ENCODE results near the gene VDAC2. TPM values are rescaled to one million over a fixed set of nuclear protein-coding genes. Genes with fewer than 3 reads are reported as not detected.
"Not testable (repeated sequence)": the region's sequence is repeated elsewhere in the genome, so short reads cannot be mapped to it uniquely, and the experiment has no call there.

VDAC2 gene
- total RNA-seq, 1 donor from 2014 or later = 236 TPM

DNA sequence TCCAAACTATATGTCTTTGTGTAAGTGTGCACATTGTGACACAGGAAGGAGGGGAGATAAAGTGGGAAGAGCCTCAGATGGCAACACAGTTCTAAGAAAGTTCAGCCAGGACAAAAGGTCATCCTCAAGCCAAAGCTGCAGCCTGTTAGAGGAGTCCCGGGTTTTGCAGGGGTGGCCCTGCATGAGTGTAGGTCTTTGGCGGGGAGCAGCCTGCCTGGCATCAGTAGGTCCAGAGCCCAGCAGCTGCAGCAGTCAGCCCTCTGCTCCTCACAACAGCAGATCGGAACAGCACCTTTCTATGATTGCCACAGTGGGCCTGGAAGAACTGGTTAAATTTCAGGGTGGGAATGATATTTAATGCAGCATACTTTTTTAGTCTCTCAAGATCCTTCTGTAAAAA lies 13.5 kb upstream of the VDAC2 start:
- Histone ChIP-seq H3K9ac (ENCODE audit: low read depth in 1 of 3, low read length in 3 of 3) (no peak overlapping the region), H3K4me3 (ENCODE audit: low read length in 3 of 3) (no peak overlapping the region), H3K27me3 (ENCODE audit: control insufficient read depth in 3 of 3, insufficient read depth in 3 of 3, low read length in 3 of 3) (no peaks in the 10 kb centered on the region), H3K27ac (ENCODE audit: low read depth, low read length) (no peak overlapping the region), H3K9me3 (ENCODE audit: control insufficient read depth in 3 of 3, low read length in 3 of 3) (no peaks in the 10 kb centered on the region), H3K4me1 (ENCODE audit: control insufficient read depth in 3 of 3, insufficient read depth in 3 of 3, low read length in 3 of 3) (peaks cover 0 to 3% (median 0%) of the 10 kb centered on the region in 3 donors), H3K36me3 (ENCODE audit: control insufficient read depth in 3 of 3, insufficient read depth in 3 of 3, low read length in 3 of 3) (peaks cover 0 to 6% (median 0%) of the 10 kb centered on the region in 3 donors)

- H3K4me1 ChIP-seq (ENCODE audit: control insufficient read depth in 3 of 3, insufficient read depth in 3 of 3, low read length in 3 of 3) = peaks cover 2 to 7% (median 7%) of the 10 kb centered on the region in 3 donors
- no peak overlapping the region for H3K27ac ChIP-seq (ENCODE audit: low read depth, low read length)
- no peak overlapping the region for H3K4me3 ChIP-seq (ENCODE audit: low read length in 3 of 3)
- H3K9me3 ChIP-seq (ENCODE audit: control insufficient read depth in 3 of 3, low read length in 3 of 3) = no peaks in the 10 kb centered on the region
- H3K9ac ChIP-seq (ENCODE audit: low read depth in 1 of 3, low read length in 3 of 3) = no peak overlapping the region
- peaks cover 0 to 5% (median 0%) of the 10 kb centered on the region in 3 donors for H3K36me3 ChIP-seq (ENCODE audit: control insufficient read depth in 3 of 3, insufficient read depth in 3 of 3, low read length in 3 of 3)
- no peaks in the 10 kb centered on the region for H3K27me3 ChIP-seq (ENCODE audit: control insufficient read depth in 3 of 3, insufficient read depth in 3 of 3, low read length in 3 of 3)
Observed at GRCh38 chr10:75197906-75198305, 12.7 kb upstream of the VDAC2 start.

GRCh38 chr10:75199949-75200348 lies 10.6 kb upstream of the VDAC2 start:
- not testable (repeated sequence) for H3K4me3 ChIP-seq (ENCODE audit: low read length in 3 of 3); H3K9me3 ChIP-seq (ENCODE audit: control insufficient read depth in 3 of 3, low read length in 3 of 3); H3K9ac ChIP-seq (ENCODE audit: low read depth in 1 of 3, low read length in 3 of 3); H3K27me3 ChIP-seq (ENCODE audit: control insufficient read depth in 3 of 3, insufficient read depth in 3 of 3, low read length in 3 of 3); H3K27ac ChIP-seq (ENCODE audit: low read depth, low read length); H3K36me3 ChIP-seq (ENCODE audit: control insufficient read depth in 3 of 3, insufficient read depth in 3 of 3, low read length in 3 of 3)
- H3K4me1 ChIP-seq (ENCODE audit: control insufficient read depth in 3 of 3, insufficient read depth in 3 of 3, low read length in 3 of 3) = peaks cover 5 to 12% (median 8%) of the 10 kb centered on the region in 3 donors

- no peak overlapping the region for H3K4me3 ChIP-seq (ENCODE audit: low read length in 3 of 3)
- no peak overlapping the region for H3K27ac ChIP-seq (ENCODE audit: low read depth, low read length)
Observed at GRCh38 chr10:75201793-75202307, 8.7 kb upstream of the VDAC2 start.

GRCh38 chr10:75202321-75203045 lies 8.1 kb upstream of the VDAC2 start:
- no peaks in the 10 kb centered on the region for H3K36me3 ChIP-seq (ENCODE audit: control insufficient read depth in 3 of 3, insufficient read depth in 3 of 3, low read length in 3 of 3)
- H3K9me3 ChIP-seq (ENCODE audit: control insufficient read depth in 3 of 3, low read length in 3 of 3) = no peaks in the 10 kb centered on the region
- peaks cover 5 to 12% (median 9%) of the 10 kb centered on the region in 3 donors for H3K4me1 ChIP-seq (ENCODE audit: control insufficient read depth in 3 of 3, insufficient read depth in 3 of 3, low read length in 3 of 3)
- H3K27me3 ChIP-seq (ENCODE audit: control insufficient read depth in 3 of 3, insufficient read depth in 3 of 3, low read length in 3 of 3) = no peaks in the 10 kb centered on the region
- H3K27ac ChIP-seq (ENCODE audit: low read depth, low read length) = no peak overlapping the region
- H3K9ac ChIP-seq (ENCODE audit: low read depth in 1 of 3, low read length in 3 of 3) = no peak overlapping the region
- H3K4me3 ChIP-seq (ENCODE audit: low read length in 3 of 3) = no peak overlapping the region

More at GRCh38 chr10:75201793-75202307, 8.7 kb upstream of the VDAC2 start:
- H3K36me3 ChIP-seq (ENCODE audit: control insufficient read depth in 3 of 3, insufficient read depth in 3 of 3, low read length in 3 of 3) = no peaks in the 10 kb centered on the region
- no peaks in the 10 kb centered on the region for H3K9me3 ChIP-seq (ENCODE audit: control insufficient read depth in 3 of 3, low read length in 3 of 3)
- H3K9ac ChIP-seq (ENCODE audit: low read depth in 1 of 3, low read length in 3 of 3) = no peak overlapping the region
- no peaks in the 10 kb centered on the region for H3K27me3 ChIP-seq (ENCODE audit: control insufficient read depth in 3 of 3, insufficient read depth in 3 of 3, low read length in 3 of 3)
- peaks cover 5 to 12% (median 8%) of the 10 kb centered on the region in 3 donors for H3K4me1 ChIP-seq (ENCODE audit: control insufficient read depth in 3 of 3, insufficient read depth in 3 of 3, low read length in 3 of 3)

- H3K9me3 ChIP-seq (ENCODE audit: control insufficient read depth in 3 of 3, low read length in 3 of 3); H3K27ac ChIP-seq (ENCODE audit: low read depth, low read length); H3K4me3 ChIP-seq (ENCODE audit: low read length in 3 of 3); H3K36me3 ChIP-seq (ENCODE audit: control insufficient read depth in 3 of 3, insufficient read depth in 3 of 3, low read length in 3 of 3); H3K27me3 ChIP-seq (ENCODE audit: control insufficient read depth in 3 of 3, insufficient read depth in 3 of 3, low read length in 3 of 3); H3K9ac ChIP-seq (ENCODE audit: low read depth in 1 of 3, low read length in 3 of 3): not testable (repeated sequence)
- peaks cover 10 to 16% (median 14%) of the 10 kb centered on the region in 3 donors for H3K4me1 ChIP-seq (ENCODE audit: control insufficient read depth in 3 of 3, insufficient read depth in 3 of 3, low read length in 3 of 3)
Observed at GRCh38 chr10:75203046-75203620, 7.5 kb upstream of the VDAC2 start.

- Histone ChIP-seq H3K27me3 (ENCODE audit: control insufficient read depth in 3 of 3, insufficient read depth in 3 of 3, low read length in 3 of 3) (no peaks in the 10 kb centered on the region), H3K4me3 (ENCODE audit: low read length in 3 of 3) (no peak overlapping the region), H3K4me1 (ENCODE audit: control insufficient read depth in 3 of 3, insufficient read depth in 3 of 3, low read length in 3 of 3) (peaks cover 13 to 19% (median 18%) of the 10 kb centered on the region in 3 donors), H3K27ac (ENCODE audit: low read depth, low read length) (no peak overlapping the region), H3K9me3 (ENCODE audit: control insufficient read depth in 3 of 3, low read length in 3 of 3) (no peaks in the 10 kb centered on the region), H3K36me3 (ENCODE audit: control insufficient read depth in 3 of 3, insufficient read depth in 3 of 3, low read length in 3 of 3) (no peaks in the 10 kb centered on the region), H3K9ac (ENCODE audit: low read depth in 1 of 3, low read length in 3 of 3) (no peak overlapping the region)
Observed at GRCh38 chr10:75203724-75204123, 6.9 kb upstream of the VDAC2 start.

DNA sequence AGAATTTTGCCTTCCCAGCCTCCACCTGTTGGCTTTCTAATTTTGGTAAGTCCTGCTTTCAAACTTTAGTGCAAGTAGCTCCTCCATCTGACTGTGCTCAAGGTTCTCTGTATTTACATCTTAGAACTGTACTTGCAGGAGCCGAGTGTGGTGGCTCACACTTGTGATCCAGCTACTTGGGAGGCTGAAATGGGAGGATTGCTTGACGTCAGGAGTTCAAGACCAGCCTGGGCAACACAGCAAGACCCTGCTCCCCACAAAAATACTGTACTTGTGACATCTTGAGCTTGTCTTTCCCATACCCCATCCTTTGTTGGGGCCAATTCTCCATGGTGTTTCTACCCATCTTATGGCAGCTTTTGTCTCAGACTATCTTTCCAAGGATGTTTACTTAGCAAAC lies 4.7 kb upstream of the VDAC2 start:
- Histone ChIP-seq H3K27me3 (ENCODE audit: control insufficient read depth in 3 of 3, insufficient read depth in 3 of 3, low read length in 3 of 3) (no peaks in the 10 kb centered on the region), H3K9me3 (ENCODE audit: control insufficient read depth in 3 of 3, low read length in 3 of 3) (no peaks in the 10 kb centered on the region), H3K27ac (ENCODE audit: low read depth, low read length) (no peak overlapping the region), H3K9ac (ENCODE audit: low read depth in 1 of 3, low read length in 3 of 3) (no peak overlapping the region), H3K36me3 (ENCODE audit: control insufficient read depth in 3 of 3, insufficient read depth in 3 of 3, low read length in 3 of 3) (no peaks in the 10 kb centered on the region), H3K4me3 (ENCODE audit: low read length in 3 of 3) (no peak overlapping the region), H3K4me1 (ENCODE audit: control insufficient read depth in 3 of 3, insufficient read depth in 3 of 3, low read length in 3 of 3) (peaks cover 16 to 28% (median 22%) of the 10 kb centered on the region in 3 donors)

DNA sequence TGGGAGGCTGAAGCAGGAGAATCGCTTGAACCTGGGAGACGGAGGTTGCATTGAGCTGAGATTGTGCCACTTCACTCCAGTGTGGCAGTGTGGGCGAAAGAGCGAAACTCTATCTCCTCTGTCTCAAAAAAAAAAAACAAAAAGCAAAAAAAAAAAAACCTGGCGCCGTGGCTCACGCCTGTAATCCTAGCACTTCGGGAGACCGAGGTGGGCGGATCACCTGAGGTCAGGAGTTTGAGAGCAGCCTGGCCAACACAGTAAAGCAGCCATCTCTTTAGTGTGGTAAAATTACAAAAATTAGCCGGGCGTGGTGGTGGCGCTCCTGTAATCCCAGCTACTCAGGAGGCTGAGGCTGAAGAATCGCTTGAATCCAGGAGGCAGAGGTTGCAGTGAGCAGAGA lies 4.0 kb upstream of the VDAC2 start:
- H3K36me3 ChIP-seq (ENCODE audit: control insufficient read depth in 3 of 3, insufficient read depth in 3 of 3, low read length in 3 of 3); H3K27ac ChIP-seq (ENCODE audit: low read depth, low read length); H3K9ac ChIP-seq (ENCODE audit: low read depth in 1 of 3, low read length in 3 of 3); H3K9me3 ChIP-seq (ENCODE audit: control insufficient read depth in 3 of 3, low read length in 3 of 3); H3K27me3 ChIP-seq (ENCODE audit: control insufficient read depth in 3 of 3, insufficient read depth in 3 of 3, low read length in 3 of 3); H3K4me3 ChIP-seq (ENCODE audit: low read length in 3 of 3): not testable (repeated sequence)
- H3K4me1 ChIP-seq (ENCODE audit: control insufficient read depth in 3 of 3, insufficient read depth in 3 of 3, low read length in 3 of 3) = peaks cover 20 to 35% (median 23%) of the 10 kb centered on the region in 3 donors
